Middle frontal gyrus (tissue), 1 donor: ENCODE data around the gene CRLF2.
"Not testable (repeated sequence)": the region's sequence is repeated elsewhere in the genome, so short reads cannot be mapped to it uniquely, and the experiment has no call there.

ENCODE experiments used
- DNase-seq: peaks from one replicate; pipeline ENCODE4 v3.0.0-alpha.2; 2015; ENCODE audit warnings: low spot score; ENCODE audit errors: extremely low spot score

Gene CRLF2, protein sequence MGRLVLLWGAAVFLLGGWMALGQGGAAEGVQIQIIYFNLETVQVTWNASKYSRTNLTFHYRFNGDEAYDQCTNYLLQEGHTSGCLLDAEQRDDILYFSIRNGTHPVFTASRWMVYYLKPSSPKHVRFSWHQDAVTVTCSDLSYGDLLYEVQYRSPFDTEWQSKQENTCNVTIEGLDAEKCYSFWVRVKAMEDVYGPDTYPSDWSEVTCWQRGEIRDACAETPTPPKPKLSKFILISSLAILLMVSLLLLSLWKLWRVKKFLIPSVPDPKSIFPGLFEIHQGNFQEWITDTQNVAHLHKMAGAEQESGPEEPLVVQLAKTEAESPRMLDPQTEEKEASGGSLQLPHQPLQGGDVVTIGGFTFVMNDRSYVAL

DNA sequence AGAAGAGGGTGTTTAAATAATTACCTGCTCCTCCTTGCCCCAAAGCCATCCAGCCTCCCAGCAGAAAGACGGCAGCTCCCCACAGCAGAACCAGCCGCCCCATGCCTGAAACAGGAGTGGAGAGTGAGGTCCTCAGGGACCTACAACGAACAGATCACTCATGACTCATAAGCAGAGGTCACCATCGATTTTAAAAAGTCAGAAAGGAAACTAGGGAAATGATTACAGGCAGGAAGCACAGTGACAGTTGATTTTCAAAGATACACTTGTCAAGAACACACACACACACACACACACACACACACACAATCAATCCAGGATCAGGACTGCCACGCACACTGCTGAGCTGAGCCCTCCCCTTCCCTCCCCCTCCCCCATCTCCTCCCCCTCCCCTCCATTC lies at the start of gene CRLF2:
TSS of gene CRLF2 (minus strand) at position 118 of the 400 bp plus-strand sequence. CDS start at position 103, 15 bp downstream.
- DNase-seq = no peak

DNA sequence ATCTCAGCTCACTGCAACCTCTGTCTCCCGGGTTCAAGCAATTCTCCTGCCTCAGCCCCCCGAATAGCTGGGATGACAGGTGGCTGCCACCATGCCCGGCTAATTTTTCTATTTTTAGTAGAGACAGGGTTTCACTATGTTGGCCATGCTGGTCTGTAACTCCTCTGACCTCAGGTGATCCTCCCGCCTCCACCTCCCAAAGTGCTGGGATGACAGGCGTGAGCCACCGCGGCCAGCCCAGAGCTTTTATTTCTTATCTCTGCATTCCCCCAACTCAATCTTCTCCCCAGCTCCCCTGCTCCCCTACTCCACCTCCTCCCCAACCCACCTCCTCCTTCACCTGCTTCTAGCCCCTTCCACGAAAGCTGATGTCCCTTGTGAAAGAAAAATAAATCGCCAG lies 49.3 kb upstream of the CRLF2 start:
- not testable (repeated sequence) for DNase-seq

DNA sequence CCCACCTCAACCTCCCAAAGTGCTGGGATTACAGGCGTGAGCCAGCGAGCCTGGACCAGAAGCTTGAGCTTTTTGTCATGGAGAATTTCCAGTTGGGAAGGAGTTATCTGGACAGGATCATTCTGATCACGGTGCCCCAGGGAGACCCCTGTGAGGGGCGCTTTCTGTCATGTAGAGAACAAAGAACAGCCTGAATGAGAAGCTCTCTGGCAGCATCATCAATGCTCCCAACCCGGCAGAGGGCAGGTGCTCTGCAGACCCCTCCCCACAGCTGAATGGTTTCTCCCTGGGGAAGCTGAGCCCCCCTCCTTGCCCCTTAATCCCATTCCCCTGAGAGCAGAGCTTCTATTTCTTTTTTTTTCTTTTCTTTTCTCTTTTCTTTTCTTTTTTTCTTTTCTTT lies 48.8 kb upstream of the CRLF2 start:
- no peak for DNase-seq

DNA sequence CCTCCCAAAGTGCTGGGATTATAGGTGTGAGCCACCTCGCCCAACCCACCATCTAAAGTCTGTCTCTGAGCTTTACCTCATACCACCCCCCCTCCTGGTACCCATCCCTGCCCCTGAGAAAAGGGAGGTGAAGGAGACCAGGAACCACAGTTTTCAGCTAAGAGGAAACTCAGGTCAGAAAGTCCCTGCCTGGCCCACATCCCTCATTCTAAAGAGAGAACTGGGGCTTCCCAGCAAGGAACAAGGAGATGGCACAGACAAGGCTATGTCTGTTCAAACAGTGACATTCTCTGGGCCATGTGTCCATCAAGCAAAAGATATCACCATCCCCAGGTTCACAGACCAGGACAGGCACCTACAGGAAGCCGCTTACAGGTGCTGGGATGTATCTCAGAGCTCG lies 40.4 kb upstream of the CRLF2 start:
- DNase-seq = no peak

DNA sequence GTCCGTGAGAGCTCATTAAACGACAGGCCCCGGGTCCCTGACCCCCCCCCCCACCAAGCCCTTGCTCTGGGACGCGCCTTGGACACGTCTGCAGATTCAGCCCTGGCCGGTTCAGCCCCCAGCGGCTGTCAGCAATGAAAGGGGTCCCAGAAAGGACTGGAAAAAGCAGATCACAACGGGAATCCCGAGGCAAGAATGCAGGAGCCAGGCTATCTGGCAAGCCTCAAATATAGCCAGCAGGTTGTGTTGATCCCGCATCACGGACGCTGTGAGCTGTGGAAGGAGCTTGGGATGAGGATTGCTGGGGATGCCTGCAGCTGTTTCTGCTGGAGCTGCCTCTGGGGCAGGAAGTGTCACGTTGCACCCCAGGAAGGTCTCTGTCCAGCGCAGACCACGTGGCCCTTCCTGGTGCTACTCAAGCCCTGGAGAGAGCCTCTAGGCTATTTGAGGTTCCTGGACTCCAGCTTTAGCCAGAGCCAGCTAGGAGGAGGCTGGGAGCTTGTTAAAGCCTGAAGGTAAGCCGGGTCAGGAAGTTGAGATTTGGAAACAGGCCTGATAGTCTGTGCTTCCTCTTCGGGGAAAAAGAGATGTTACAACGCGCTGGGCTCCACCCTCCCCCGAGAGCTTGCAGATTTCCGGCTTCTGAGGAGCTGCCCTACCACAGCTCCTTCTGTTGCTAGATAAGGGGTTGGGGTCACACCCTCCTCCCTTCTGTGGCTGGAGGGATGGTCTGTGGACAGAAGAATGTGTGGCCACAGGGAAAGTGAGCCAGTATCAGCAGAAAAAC lies 36.8 kb upstream of the CRLF2 start:
- no peak for DNase-seq

DNA sequence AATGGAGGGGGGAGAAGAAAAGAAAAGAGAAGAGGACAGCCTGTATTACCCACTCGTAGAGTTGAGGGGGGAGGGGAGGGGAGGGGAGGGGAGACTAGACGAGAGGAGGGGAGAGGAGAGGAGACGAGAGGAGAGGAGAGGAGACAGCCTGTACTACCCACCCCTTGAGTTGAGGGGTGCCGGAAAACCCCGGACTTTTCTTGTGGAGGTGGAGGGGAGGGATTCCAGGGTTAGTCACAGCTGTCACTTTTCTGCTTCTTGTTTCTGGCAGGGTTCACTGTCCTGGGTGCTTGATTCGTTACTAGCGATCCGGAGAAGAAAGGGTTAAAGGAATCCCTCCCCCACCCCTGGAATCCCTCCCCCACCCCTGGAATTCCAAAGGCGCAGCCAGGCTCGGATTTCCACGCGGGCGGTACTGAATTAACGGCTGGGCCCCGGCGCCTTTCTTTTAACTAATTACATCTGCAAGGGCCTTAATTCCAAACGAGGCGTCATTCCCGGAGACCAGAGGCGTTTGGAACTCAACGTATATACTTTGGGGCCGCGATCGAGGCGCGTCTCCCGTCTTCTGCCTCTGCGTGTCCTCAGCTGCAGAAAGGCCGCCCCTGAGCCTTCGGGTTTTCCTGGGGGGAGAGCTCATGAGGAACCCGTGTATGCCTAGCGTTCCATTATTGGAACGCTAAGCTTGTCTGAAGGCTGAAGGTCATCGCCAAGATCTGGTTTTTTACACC lies 36.0 kb upstream of the CRLF2 start:
- DNase-seq = no peak

DNA sequence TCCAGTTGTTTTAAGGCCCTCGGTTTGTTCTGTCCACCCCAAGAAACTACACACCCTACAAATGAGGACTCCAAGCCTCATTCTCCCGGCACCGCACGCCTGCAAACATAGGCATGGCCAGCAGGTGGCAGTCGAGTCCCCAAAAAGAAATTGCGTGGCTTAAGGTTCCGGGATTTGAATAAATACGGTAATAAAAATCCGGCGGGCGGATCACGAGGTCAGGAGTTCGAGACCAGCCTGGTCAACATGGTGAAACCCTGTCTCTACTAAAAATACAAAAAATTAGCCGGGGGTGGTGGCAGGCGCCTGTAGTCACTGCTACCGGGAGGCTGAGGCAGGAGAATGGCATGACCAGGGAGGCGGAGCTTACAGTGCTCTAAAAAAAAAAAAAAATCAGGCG lies 34.4 kb upstream of the CRLF2 start:
- DNase-seq = no peak

DNA sequence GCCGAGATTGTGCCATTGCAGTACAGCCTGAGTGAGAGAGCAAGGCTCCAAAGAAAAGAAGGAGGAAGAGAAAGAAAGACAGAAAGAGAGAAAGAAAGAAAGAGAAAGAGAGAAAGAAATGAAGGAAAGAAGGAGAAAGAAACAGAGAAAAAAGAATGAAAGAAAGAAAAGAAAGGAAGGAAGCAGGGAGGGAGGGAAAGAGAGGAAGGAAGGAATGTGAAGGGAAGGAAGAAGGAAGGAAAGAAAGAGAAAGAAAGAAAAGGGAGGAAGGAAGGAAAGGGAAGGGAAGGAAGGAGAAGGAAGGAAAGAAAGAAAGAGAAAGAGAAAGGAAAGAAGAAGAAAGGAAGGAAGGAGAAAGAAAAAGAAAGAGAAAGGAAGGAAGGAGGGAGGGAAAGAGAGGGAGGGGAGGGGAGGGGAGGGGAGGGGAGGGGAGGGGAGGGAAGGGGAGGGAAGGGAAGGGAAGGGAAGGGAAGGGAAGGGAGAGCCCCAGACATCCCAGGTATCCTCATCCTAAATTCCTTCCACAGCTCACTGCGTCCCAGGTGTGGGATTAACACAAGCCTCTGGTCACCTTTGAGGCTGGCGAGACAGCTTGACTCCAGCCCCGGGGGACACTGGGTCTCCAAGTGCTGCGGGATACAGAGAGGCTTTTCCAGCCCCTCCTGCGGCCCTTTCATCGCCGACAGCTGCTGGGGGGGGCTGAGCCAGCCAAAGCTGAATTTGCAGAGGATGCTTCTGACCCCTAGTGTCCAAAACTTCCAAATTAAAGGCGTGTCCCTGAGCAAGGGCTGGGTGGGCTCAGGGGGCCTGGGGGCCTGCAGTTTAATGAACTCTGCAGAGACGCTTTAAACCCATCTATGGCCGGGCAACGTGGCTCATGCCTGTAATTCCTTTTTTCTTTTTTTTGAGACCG lies 32.0 kb upstream of the CRLF2 start:
- no peak for DNase-seq

DNA sequence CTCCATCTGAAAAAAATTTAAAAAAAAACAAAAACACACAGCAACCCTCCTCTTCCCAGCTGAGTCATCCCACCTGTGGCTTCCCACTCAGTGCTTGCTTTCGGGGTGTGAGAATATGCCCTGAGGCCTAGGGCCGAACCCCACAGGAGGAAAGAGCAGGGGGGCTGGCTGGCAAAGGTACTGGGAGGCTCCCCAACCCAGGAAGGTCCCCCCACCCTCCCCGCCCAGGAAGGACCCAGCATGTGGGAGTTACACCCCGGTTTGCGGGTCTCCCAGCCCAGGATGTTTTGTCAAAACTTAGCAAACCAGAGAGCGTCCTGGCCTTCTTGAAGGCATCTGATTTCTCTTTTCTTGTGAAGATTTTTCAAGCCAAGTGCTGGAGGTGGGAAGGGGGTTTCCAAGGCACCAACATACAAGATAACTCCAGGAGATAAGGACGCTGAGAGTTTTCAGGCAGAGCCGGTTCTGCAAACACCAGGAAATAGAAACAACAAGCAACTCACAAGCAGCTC lies 30.5 kb upstream of the CRLF2 start:
- no peak for DNase-seq

DNA sequence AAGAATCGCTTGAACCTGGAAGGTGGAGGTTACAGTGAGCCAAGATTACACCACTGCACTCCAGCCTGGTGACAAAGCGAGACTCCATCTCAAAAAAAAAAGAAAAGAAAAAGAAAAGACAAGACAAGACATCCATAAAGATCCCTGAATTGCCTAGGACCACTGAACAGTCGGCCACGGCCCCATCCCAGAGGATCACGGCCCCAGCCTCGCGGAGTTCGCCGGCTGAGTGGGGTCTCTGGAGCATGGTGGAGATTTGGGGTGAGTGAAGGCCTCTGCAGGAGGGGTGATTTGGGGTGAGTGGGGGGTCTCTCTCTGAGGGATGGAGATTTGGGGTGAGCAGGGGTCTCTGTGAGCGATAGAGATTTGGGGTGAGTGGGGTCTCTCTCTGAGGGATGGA lies 28.1 kb upstream of the CRLF2 start:
- DNase-seq = not testable (repeated sequence)

DNA sequence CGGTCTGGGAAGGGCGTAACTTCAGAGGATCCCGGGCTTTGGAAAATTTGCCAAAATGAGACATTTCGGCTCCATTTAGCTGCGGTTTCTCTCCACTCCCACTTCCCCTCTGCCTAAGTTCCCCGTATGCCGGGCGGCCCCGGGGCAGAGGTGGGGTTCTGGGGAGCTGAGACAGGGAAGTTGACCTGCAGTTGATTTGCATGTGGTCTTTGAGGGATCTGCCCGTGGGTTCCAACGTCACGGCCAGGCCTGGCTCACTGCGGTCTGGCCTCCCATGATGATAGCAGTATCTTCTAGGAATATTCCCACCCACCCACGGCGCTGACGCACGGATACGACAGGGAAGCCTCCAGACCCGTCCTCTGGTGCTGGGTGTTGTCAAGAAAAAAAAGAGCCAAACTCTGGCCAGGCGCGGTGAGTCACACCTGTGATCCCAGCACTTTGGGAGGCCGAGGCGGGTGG lies 27.3 kb upstream of the CRLF2 start:
- DNase-seq = no peak

DNA sequence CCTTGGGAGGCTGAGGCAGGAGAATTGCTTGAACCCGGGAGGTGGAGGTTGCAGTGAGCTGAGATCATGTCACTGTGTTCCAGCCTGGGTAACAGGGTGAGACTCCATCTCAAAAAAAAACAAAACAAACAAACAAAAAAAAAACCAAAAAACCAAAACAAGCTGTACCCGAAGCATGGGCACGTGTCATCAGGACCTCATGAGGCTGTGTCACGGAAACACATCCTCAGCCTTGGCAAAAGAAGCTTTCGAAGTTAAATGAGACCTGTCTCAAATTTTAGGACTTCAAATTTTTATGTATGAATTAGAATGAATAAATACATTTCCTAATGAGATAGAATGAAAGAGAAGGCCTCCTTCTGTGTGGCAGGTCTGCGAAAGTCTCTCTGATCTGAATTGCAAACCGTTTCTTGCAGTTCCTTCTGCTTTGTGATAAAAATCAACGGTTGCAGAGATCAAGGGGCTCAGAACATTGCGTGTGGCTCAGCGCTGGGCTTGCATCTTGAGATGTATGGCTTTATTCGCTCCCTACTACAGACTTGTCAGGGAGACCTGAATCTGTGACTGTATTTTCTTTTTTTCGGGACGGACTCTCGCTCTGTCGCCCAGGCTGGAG lies 19.5 kb upstream of the CRLF2 start:
- DNase-seq = no peak

DNA sequence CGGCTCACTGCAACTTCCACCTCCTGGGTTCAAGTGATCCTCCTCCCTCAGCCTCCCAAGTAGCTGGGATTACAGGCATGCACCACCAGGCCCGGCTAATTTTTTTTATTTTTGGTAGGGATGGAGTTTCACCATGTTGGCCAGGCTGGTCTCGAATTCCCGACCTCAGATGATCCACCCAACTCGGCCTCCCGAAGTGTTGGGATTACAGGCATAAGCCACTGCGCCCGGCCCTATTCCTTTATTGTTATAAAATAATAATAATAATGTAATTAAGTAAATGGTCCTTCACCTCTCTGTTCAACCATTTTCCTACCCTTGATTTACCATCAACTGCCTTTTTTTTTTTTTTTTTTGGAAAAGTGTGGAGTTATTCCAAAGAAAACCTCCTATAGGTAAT lies 15.7 kb upstream of the CRLF2 start:
- not testable (repeated sequence) for DNase-seq

DNA sequence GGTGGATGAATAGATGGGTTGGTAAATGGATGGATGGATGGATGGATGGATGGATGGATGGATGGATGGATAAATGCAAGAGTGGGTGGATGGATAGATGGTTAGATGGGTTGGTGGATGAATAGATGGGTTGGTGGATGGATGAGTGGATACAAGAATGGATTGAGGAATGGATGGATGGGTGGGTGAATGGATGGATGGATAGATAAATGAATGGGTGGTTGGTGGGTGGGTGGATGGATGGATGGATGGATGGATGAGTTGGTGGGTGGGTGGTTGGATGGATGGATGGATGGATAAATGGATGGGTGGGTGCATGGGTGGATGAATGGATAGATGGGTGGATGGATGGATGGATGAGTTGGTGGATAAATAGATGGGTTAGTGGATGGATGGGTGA lies 13.8 kb upstream of the CRLF2 start:
- DNase-seq = no peak

DNA sequence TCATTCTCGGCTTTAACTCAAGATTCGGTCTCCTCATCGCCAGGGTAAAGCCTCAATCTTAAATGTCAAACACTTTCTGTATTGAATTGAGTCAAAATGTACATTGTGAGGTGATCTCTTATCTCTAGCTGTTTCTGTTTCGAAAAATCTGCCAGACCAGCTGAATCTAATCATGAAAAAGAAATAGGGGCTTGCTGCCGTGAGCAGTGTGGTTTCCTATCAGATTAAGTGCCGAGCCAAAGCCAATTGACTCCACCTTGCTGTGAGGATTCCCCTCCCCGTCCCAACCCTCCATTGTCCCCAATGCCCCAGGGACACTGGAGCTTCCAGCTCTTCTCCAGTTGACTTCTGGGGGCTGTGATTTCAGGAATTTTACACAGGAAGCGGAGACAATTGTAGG lies 12.5 kb upstream of the CRLF2 start:
- DNase-seq = no peak

DNA sequence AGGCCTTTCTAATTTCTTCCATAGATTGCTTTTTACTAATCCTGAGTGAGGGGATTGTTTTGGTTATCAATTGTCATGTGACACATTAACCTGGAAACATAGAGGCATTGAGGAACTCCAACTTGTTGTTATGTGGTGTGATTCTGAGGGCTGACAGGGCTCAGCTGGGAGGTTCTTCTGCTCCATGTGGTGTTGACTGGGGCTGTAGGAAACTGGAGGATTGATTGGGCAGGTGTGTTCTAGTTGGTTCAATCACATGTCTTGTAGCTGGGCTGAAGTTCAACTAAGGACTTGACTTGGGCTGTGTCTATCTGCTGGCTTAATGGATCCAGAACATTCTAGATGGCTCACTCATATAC lies 10.8 kb upstream of the CRLF2 start:
- DNase-seq = no peak

DNA sequence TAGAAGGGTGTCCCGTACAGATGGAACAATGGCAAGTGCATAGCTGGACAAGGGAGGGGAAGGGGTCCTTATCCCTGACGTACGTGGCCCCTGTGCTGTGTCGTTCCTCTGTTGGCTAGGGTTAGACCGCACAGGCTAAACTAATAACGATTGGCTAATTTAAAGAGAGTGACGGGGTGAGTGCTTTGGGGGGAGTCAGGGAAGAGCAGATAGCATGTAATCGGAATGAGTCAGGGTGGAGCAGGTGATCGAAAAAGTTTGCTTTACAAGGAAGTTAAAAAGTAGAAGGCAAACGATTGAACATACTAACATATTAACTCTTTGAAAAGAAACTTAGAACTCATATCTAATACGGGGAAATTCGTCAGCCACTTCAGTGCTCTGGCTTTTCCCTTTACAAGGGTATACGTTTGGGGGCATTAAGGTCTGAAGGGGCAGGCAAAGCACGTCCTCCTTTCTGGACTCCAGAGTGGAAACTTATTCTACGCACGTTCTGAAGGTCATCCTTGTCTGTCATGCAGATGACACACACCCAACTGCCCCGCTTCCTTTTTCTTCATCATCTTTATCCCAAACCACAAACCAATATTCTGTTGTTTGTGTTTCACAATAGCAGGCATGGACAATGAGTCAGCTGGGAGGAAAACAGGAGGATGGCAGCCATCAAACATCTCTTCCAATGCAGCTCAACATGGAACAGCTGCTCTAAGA lies 10.2 kb upstream of the CRLF2 start:
- DNase-seq = no peak

DNA sequence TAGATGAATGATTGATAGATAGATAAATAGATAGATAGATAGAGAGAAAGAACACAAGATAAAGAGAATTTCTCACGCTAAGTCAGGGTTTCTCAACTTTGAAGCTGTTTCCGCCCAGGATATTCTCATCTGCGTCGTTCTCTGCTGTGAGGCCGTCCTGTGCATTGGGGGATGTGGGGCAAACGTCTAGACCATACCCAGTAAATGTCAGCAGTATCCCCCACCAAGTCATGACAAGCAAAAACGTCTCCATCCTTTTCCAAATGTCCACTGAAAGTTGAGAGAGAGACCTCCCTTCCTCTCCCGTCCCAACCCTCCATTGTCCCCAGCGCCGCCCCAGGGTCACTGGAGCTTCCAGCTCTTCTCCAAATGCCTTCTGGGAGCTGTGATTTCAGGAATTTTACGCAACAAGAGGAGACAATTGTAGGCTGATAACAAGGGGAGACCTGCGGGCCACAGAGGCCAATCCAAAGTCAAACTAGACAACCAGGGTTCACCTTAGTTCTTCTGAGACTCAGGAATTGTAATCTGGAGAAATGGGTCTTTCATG lies 8.9 kb upstream of the CRLF2 start:
- DNase-seq = no peak

DNA sequence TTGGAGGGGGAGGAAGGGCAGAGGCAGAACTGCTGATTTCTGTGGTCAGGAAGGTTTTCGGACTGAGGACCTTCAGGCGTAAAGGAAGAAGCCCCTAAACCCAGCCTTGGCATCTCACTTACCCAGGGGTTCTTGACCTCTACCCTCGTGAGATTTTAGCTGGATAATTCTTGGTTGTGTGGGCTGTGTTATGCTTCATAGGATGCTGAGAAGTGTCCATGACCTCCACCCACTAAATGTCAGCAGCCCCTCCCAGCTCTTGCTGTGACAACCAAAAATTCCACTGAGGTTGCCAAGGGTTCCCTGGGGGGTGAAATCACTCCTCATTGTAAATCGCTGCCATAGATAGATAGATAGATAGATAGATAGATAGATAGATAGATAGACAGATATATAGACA lies 5.8 kb upstream of the CRLF2 start:
- no peak for DNase-seq
